ENCODE measurements around the gene WDR7.

The WDR7 gene

DNA sequence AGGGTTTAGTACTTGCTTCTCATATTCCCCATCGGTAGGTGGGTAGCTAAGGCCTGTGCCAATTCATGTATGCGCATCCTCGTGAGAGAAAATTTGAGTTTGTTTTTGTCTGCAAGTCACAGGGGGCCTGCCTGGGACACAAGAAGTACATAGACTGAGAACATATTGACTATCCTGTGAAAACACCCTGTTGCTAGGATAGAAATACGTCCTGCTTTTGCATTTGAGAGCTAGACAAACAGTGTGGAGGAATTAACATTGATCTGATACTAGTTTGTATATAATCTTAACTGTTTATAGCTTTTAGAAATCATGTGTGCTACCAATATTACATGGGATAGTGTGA lies 10.9 kb downstream of the WDR7 start:
- Histone ChIP-seq H3K4me3 (ENCODE audit: low read length) (no peak overlapping the region), H3K9me3 (ENCODE audit: low read length) (peaks cover 2% of the 10 kb centered on the region)

DNA sequence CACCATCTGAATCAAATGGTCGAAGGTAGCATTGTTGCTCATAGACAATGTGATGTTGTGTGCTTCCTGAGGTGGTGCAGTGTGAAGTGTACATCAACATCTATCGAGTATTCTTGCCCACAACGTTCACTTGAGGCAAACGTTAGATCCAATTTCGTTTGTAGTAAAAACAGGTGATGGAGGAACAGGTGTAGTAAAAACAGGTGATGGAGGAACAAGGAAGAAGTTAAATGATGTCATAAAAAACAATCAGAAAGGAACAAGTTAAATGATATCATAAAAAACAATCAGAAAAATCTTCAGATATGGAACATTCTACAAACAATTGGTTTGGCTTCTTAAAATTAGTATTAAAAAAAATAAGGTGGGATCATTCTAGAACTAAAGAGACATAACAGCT lies 11.3 kb downstream of the WDR7 start:
- no peaks in the 10 kb centered on the region for H3K36me3 ChIP-seq (ENCODE audit: insufficient read depth, low read length)
- no peaks in the 10 kb centered on the region for H3K4me1 ChIP-seq (ENCODE audit: insufficient read depth, low read length)
- H3K9me3 ChIP-seq (ENCODE audit: low read length): peaks cover 2% of the 10 kb centered on the region
- H3K4me3 ChIP-seq (ENCODE audit: low read length): no peak overlapping the region
- no peak overlapping the region for H2AFZ ChIP-seq (ENCODE audit: low read depth, low read length)
- H3K27me3 ChIP-seq (ENCODE audit: insufficient read depth, low read length): no peaks in the 10 kb centered on the region

More for the DNA sequence above, 10.9 kb downstream of the WDR7 start:
- Histone ChIP-seq H3K36me3 (ENCODE audit: insufficient read depth, low read length) (no peaks in the 10 kb centered on the region), H3K4me1 (ENCODE audit: insufficient read depth, low read length) (no peaks in the 10 kb centered on the region), H2AFZ (ENCODE audit: low read depth, low read length) (no peak overlapping the region), H3K27me3 (ENCODE audit: insufficient read depth, low read length) (no peaks in the 10 kb centered on the region)

DNA sequence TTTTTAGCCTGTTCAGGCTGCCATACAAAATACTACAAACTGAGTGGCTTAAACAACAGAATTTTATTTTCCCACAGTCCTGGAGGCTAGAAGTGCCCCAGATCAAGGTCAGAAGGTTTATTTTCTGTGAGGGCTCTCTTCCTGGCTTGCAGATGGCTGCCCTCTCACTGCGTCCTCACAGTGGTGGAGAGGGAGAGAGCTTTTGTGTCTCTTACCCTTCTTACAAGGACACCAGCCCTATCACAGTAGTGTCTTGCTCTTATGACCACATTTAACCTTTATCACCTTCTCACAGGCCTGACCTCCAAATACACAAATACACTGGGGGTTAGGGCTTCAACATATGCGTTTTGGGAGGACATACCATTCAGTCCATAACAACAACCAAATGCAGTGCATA lies 11.7 kb downstream of the WDR7 start:
- Histone ChIP-seq H3K9me3 (ENCODE audit: low read length) (peaks cover 2% of the 10 kb centered on the region), H3K4me3 (ENCODE audit: low read length) (no peak overlapping the region), H3K27me3 (ENCODE audit: insufficient read depth, low read length) (no peaks in the 10 kb centered on the region), H3K36me3 (ENCODE audit: insufficient read depth, low read length) (no peaks in the 10 kb centered on the region), H2AFZ (ENCODE audit: low read depth, low read length) (no peak overlapping the region), H3K4me1 (ENCODE audit: insufficient read depth, low read length) (no peaks in the 10 kb centered on the region)

DNA sequence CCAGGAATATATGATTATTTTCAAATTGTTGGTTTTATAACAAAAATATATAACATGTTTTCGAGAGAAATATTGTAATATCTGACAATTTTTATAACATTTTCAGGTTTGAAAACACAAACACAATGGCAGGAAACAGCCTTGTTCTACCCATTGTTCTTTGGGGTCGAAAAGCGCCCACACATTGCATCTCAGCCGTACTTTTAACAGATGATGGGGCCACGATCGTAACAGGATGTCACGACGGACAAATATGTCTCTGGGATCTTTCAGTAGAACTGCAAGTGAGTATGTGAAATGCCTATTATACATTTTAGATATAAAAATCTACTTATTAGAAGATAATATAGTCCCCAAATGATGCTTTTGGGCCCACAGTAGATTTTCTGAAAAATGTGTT lies 21.2 kb downstream of the WDR7 start:
- Histone ChIP-seq H2AFZ (ENCODE audit: low read depth, low read length) (no peak overlapping the region), H3K27me3 (ENCODE audit: insufficient read depth, low read length) (no peaks in the 10 kb centered on the region), H3K4me3 (ENCODE audit: low read length) (no peak overlapping the region), H3K36me3 (ENCODE audit: insufficient read depth, low read length) (peaks cover 3% of the 10 kb centered on the region), H3K4me1 (ENCODE audit: insufficient read depth, low read length) (peaks cover 4% of the 10 kb centered on the region), H3K9me3 (ENCODE audit: low read length) (no peaks in the 10 kb centered on the region)

DNA sequence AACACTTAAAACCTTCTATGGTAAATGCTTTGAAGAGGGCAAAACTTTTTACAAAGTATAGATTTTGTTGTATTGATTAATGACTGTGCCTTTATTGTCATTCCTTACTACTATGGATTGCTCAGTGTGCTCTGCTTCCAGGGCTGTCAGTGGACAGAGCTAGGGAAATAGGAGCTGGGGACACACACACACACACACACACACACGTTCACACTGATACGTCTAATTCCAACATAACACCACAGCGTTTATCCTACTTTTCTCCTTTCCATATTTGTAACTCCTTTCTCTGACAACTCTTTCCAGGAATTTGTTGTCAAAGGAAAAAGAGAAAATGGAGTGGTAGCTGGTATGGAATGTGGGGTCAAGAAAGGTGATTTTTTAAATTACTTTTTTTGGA lies 21.8 kb downstream of the WDR7 start:
- no peaks in the 10 kb centered on the region for H3K27me3 ChIP-seq (ENCODE audit: insufficient read depth, low read length)
- H3K4me3 ChIP-seq (ENCODE audit: low read length): no peak overlapping the region
- H3K4me1 ChIP-seq (ENCODE audit: insufficient read depth, low read length): peaks cover 4% of the 10 kb centered on the region
- no peak overlapping the region for H2AFZ ChIP-seq (ENCODE audit: low read depth, low read length)
- no peaks in the 10 kb centered on the region for H3K9me3 ChIP-seq (ENCODE audit: low read length)
- H3K36me3 ChIP-seq (ENCODE audit: insufficient read depth, low read length): peaks cover 3% of the 10 kb centered on the region

DNA sequence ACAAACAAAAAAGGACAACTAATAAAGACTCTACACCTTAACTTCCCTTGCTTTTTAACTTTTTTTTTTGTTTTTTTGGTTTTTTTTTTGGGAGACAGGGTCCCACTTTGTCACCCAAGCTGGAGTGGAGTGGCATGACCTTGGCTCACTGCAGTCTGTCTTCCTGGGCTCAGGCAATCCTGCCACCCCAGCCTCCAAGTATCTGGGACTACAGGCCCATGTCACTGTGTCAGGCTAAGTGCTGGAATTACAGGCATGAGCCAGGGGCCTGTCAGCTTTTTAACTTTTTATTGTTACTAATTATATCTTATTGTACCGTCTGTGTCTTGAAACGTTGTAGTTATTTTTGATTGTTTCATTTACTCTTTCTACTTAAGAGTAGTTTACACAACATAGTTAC lies 25.5 kb downstream of the WDR7 start:
- Histone ChIP-seq H3K4me1 (ENCODE audit: insufficient read depth, low read length) (no peaks in the 10 kb centered on the region), H3K9me3 (ENCODE audit: low read length) (no peaks in the 10 kb centered on the region), H3K27me3 (ENCODE audit: insufficient read depth, low read length) (no peaks in the 10 kb centered on the region), H3K4me3 (ENCODE audit: low read length) (no peak overlapping the region), H2AFZ (ENCODE audit: low read depth, low read length) (no peak overlapping the region), H3K36me3 (ENCODE audit: insufficient read depth, low read length) (peaks cover 3% of the 10 kb centered on the region)

DNA sequence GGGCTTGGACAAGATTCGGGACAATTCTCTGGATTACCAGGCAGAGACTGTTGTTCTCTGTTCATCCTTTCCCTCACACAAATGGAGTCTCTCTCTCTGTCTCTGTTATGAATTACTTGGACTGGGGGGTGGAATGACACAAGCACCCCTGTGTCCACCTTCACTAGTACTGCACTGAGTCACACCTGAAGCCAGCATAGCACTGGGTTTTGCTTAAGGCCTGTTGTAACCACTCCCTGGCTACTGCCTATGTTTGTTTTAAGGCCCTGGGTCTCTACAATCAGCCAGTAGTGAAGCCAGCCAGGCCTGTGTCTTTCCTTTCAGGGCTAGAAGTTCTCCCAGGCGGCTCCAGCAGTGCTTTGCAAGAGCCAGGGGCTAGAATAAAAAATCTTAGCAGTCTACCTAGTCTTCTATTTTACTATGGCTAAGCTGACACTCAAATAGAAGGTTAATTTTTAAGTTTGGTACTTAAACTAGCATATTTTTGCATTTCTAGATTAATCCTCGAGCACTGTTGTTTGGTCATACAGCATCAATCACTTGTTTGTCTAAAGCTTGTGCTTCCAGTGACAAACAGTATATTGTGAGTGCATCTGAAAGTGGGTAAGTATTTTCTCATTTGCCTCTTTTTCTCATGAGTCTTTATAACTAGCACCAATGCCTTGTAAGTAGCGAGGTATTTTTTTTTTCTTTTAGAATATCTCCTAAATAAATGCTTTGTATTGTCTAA lies 27.8 kb downstream of the WDR7 start:
- peaks cover 3% of the 10 kb centered on the region for H3K36me3 ChIP-seq (ENCODE audit: insufficient read depth, low read length)
- H3K27me3 ChIP-seq (ENCODE audit: insufficient read depth, low read length): no peaks in the 10 kb centered on the region
- no peak overlapping the region for H2AFZ ChIP-seq (ENCODE audit: low read depth, low read length)
- H3K9me3 ChIP-seq (ENCODE audit: low read length): no peaks in the 10 kb centered on the region
- H3K4me1 ChIP-seq (ENCODE audit: insufficient read depth, low read length): no peaks in the 10 kb centered on the region
- H3K4me3 ChIP-seq (ENCODE audit: low read length): no peak overlapping the region

DNA sequence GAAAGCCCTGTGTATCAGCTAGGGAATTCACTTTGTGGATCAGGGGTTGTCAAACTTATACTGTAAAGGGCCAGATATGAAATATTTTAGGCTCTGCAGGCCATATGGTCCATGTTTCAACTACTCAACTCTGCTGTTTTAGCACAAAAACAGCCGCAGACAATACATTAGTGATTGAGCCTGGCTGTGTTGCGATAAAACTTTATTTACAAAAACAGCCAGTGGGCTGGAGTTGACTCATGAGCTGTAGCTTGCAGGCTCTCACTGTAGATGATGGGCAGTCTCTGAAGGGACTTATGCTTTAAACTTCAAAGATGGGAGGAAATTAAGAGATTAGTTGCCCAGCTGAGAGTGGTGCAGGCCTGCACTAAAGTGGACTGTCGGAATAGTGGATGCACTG lies 33.1 kb downstream of the WDR7 start:
- no peak overlapping the region for H2AFZ ChIP-seq (ENCODE audit: low read depth, low read length)
- no peaks in the 10 kb centered on the region for H3K27me3 ChIP-seq (ENCODE audit: insufficient read depth, low read length)
- no peaks in the 10 kb centered on the region for H3K9me3 ChIP-seq (ENCODE audit: low read length)
- no peak overlapping the region for H3K4me3 ChIP-seq (ENCODE audit: low read length)
- H3K4me1 ChIP-seq (ENCODE audit: insufficient read depth, low read length): no peaks in the 10 kb centered on the region
- no peaks in the 10 kb centered on the region for H3K36me3 ChIP-seq (ENCODE audit: insufficient read depth, low read length)

DNA sequence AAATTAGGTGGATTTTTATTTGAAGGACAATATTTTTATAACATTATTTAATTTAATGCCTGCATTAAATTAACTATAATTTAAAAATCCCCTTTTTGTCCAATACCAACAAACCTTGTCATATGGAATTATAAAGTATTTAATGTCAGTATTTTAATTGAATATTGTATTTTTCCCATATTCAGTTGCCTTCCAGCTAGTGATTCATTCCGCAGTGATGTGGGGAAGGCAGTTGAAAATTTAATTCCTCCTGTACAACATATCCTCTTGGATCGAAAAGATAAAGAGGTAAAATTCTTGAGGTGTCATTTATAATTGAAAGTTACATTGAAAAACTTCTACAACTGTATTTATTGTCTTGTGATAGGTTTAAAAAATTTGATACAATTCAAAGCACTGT lies 40.4 kb downstream of the WDR7 start:
- H3K4me3 ChIP-seq (ENCODE audit: low read length): no peak overlapping the region
- H3K27me3 ChIP-seq (ENCODE audit: insufficient read depth, low read length): no peaks in the 10 kb centered on the region
- peaks cover 4% of the 10 kb centered on the region for H3K36me3 ChIP-seq (ENCODE audit: insufficient read depth, low read length)
- H2AFZ ChIP-seq (ENCODE audit: low read depth, low read length): no peak overlapping the region
- H3K9me3 ChIP-seq (ENCODE audit: low read length): no peaks in the 10 kb centered on the region
- no peaks in the 10 kb centered on the region for H3K4me1 ChIP-seq (ENCODE audit: insufficient read depth, low read length)

DNA sequence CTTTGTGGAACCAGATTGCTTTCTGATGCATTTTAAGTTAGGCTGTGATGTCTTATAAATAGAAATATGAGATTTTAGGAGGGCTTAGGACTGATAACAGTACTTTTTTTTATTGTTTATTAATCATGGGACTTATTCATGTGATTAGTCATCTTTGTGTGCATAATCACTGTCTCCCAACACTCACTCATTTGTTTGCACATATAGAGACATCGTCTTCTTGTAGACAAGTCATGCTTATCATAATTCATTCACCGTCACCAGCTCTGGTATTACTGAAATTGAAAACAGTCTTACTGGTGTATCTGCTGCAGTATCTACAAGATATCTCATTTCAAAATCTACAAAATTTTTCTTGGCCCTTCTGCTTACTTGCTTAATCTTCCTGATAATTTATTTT lies 45.8 kb downstream of the WDR7 start:
- Histone ChIP-seq H3K4me3 (ENCODE audit: low read length) (no peak overlapping the region), H3K4me1 (ENCODE audit: insufficient read depth, low read length) (no peaks in the 10 kb centered on the region), H2AFZ (ENCODE audit: low read depth, low read length) (no peak overlapping the region), H3K27me3 (ENCODE audit: insufficient read depth, low read length) (no peaks in the 10 kb centered on the region), H3K36me3 (ENCODE audit: insufficient read depth, low read length) (peaks cover 7% of the 10 kb centered on the region), H3K9me3 (ENCODE audit: low read length) (no peaks in the 10 kb centered on the region)

DNA sequence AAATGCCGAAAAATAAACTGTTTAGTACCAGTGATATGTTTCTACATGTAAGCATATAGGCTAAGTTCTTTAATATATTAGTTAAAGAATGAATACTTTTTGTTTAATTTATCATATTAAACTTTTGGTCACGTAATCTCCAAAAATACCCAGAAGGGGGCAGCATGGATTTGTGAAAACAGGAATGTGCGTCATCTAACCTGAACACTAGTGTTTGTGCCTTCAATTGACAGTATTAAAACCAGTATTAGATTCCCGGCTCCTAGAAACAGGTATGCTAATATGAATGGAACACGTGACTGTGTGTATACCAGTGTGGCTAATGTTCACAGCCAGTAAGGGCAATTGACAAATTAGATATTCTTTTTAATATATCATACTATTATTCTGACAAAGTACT lies 51.8 kb downstream of the WDR7 start:
- Histone ChIP-seq H3K27me3 (ENCODE audit: insufficient read depth, low read length) (no peaks in the 10 kb centered on the region), H2AFZ (ENCODE audit: low read depth, low read length) (no peak overlapping the region), H3K4me1 (ENCODE audit: insufficient read depth, low read length) (no peaks in the 10 kb centered on the region), H3K9me3 (ENCODE audit: low read length) (no peaks in the 10 kb centered on the region), H3K4me3 (ENCODE audit: low read length) (no peak overlapping the region), H3K36me3 (ENCODE audit: insufficient read depth, low read length) (no peaks in the 10 kb centered on the region)

DNA sequence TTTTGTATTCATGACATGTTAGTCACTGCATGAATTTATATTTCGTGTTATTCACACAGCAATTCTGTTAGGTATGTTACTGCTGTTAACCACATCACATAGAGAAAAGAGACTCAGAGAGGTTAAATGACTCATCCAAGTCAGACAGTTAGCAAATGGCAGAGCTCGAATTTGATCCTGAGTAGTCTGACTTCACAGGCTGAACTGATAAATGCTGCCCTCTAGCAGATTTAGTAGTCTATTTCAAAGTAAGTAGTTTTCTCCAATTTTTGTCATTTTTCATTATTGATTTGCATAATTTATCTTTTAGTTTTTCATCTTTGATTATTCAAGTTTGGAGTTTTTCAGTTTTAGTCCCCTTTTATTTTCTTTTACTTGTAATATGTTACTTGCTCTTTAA lies 58.3 kb downstream of the WDR7 start:
- no peaks in the 10 kb centered on the region for H3K36me3 ChIP-seq (ENCODE audit: insufficient read depth, low read length)
- no peaks in the 10 kb centered on the region for H3K9me3 ChIP-seq (ENCODE audit: low read length)
- no peaks in the 10 kb centered on the region for H3K27me3 ChIP-seq (ENCODE audit: insufficient read depth, low read length)
- no peaks in the 10 kb centered on the region for H3K4me1 ChIP-seq (ENCODE audit: insufficient read depth, low read length)
- H2AFZ ChIP-seq (ENCODE audit: low read depth, low read length): no peak overlapping the region
- no peak overlapping the region for H3K4me3 ChIP-seq (ENCODE audit: low read length)

DNA sequence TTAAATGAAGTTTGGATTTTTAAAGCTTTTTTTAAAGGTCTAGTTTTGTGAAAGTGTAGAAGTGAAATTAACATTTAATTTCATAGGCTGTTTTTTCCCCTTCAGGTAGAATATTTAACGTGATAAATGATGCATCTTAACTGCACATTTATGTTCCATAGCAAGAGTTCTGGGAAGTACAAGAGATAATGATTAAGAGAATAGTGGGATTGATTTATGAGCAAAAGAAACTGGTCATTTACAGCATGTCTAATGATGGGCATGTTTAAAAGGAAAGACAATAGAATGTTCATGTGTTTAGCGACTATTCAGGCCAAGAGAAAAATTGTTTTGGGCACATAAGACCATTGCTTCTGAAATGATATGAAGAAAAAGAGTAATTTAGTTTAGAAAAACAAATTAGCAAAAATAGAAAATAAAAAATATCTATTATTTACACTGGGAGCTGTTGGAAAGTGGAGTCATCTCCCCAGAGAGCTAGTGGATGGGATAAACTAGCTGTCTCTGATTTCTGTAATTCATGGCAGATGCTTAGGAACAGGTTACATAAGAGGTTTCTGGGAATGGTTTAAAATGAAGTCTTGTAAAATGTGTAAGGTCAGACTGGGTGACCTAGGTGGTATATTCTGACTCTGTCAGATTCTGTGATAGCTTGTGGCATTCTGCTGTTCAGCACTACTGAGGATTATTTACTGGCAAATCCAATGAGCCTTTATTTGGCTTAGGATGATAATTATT lies 60.7 kb downstream of the WDR7 start:
- no peaks in the 10 kb centered on the region for H3K4me1 ChIP-seq (ENCODE audit: insufficient read depth, low read length)
- H3K27me3 ChIP-seq (ENCODE audit: insufficient read depth, low read length): no peaks in the 10 kb centered on the region
- no peaks in the 10 kb centered on the region for H3K9me3 ChIP-seq (ENCODE audit: low read length)
- no peaks in the 10 kb centered on the region for H3K36me3 ChIP-seq (ENCODE audit: insufficient read depth, low read length)
- no peak overlapping the region for H3K4me3 ChIP-seq (ENCODE audit: low read length)
- no peak overlapping the region for H2AFZ ChIP-seq (ENCODE audit: low read depth, low read length)

DNA sequence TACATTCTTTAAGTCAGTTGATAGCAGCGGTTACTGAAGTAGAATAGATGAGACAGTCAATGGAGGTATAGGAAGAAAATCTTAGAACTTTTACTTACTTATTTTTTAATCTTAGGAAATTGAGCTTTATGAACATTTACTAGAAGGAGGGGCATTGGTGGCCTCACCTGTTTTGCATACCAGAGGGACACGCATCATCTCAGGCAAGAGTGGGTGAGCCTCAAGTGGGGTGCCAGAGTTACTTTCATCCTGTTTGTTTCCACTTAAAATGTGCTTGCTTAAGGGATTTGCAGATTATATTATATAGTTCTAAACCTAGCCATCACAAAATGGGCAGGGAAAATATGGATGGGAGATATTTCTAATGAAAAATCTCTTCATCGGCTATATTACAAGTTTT lies 61.6 kb downstream of the WDR7 start:
- no peaks in the 10 kb centered on the region for H3K36me3 ChIP-seq (ENCODE audit: insufficient read depth, low read length)
- H2AFZ ChIP-seq (ENCODE audit: low read depth, low read length): no peak overlapping the region
- H3K4me1 ChIP-seq (ENCODE audit: insufficient read depth, low read length): peaks cover 3% of the 10 kb centered on the region
- H3K27me3 ChIP-seq (ENCODE audit: insufficient read depth, low read length): no peaks in the 10 kb centered on the region
- H3K9me3 ChIP-seq (ENCODE audit: low read length): no peaks in the 10 kb centered on the region
- H3K4me3 ChIP-seq (ENCODE audit: low read length): no peak overlapping the region

All from neuron (in vitro differentiated cells).